Tibial nerve (tissue), 4 donors: Measurements from ENCODE around the gene S1PR1.

ENCODE experiments used
- CTCF ChIP-seq, 5 experiments: fragments of 200-600 bp in 3 of 5; fragments of 450-650 bp in 2 of 5; sonication (generic) in 3 of 5; IDR thresholded peaks; one replicate each; pipeline ENCODE4 v1.5.1; 2016 to 2019; ENCODE audit warnings: antibody characterized with exemption in 5 of 5, mild to moderate bottlenecking in 3 of 5, moderate library complexity in 2 of 5
- EP300 ChIP-seq, 2 donors: sonication (generic); formaldehyde crosslinking; IDR thresholded peaks; one replicate each; pipeline ENCODE4 v1.6.1; 2017; ENCODE audit warnings: antibody characterized with exemption in 2 of 2, mild to moderate bottlenecking in 1 of 2
- POLR2A ChIP-seq, 2 donors: fragments of 450-650 bp; IDR thresholded peaks; one replicate each; pipeline ENCODE4 v1.6.1; 2017; ENCODE audit warnings: antibody characterized with exemption in 2 of 2, mild to moderate bottlenecking in 2 of 2, moderate library complexity in 2 of 2

- TF ChIP-seq EP300 (IDR thresholded peaks at IDR 0.05), result no peak
- no peak for TF ChIP-seq POLR2A (IDR thresholded peaks at IDR 0.05)
- TF ChIP-seq CTCF (IDR thresholded peaks at IDR 0.05), result no peak
Observed at GRCh38 chr1:101239095-101240040, 2.5 kb downstream of the S1PR1 start.
